HT-29 (cell line): Measurements from ENCODE around the gene DECR2. TPM values are rescaled to one million over a fixed set of nuclear protein-coding genes. Genes with fewer than 3 reads are reported as not detected.
"Not testable (repeated sequence)": the region's sequence is repeated elsewhere in the genome, so short reads cannot be mapped to it uniquely, and the experiment has no call there.

Experiments used
- DNase-seq: peaks from one replicate; pipeline ENCODE4 v3.0.0-alpha.2; 2015; ENCODE audit warnings: low spot score
- total RNA-seq: library from RNA; depleted of rRNA; stranded (reverse); fragments of >200 nt; shearing (Covaris generic); gene quantifications from 2 replicates; pipeline ENCODE4 v1.2.3, GENCODE V29; 2014

The DECR2 gene
- total RNA-seq, 1 experiment from 2014 or later: 25.2 TPM

- DNase-seq: no peak
Measured at GRCh38 chr16:366476-366875, 35.2 kb upstream of the DECR2 start.

- DNase-seq: no peak
Measured at GRCh38 chr16:367333-367903, 34.3 kb upstream of the DECR2 start.

- DNase-seq: no peak
Measured at GRCh38 chr16:368388-369158, 33.1 kb upstream of the DECR2 start.

GRCh38 chr16:369275-369865, 32.3 kb upstream of the DECR2 start:
- no peak for DNase-seq

- no peak for DNase-seq
Measured at GRCh38 chr16:369866-370436, 31.7 kb upstream of the DECR2 start.

GRCh38 chr16:370443-370842, 31.2 kb upstream of the DECR2 start, which contains the start of gene MRPL28:
TSS of gene MRPL28 (minus strand) at chr16:370538. CDS start at chr16:370218, 320 bp downstream.
- peak; percentile 94 for DNase-seq

- no peak for DNase-seq
Measured at GRCh38 chr16:370979-371514, 30.6 kb upstream of the DECR2 start.

GRCh38 chr16:371515-372301, 30.0 kb upstream of the DECR2 start:
- DNase-seq: no peak

- no peak for DNase-seq
Measured at GRCh38 chr16:372302-372983, 29.2 kb upstream of the DECR2 start.

- no peak for DNase-seq
Measured at GRCh38 chr16:373020-373598, 28.6 kb upstream of the DECR2 start.

GRCh38 chr16:373848-374615, 27.7 kb upstream of the DECR2 start:
- no peak for DNase-seq

GRCh38 chr16:374616-374926, 27.1 kb upstream of the DECR2 start:
- DNase-seq: no peak

- no peak for DNase-seq
Measured at GRCh38 chr16:375212-375611, 26.5 kb upstream of the DECR2 start.

- no peak for DNase-seq
Measured at GRCh38 chr16:375927-376816, 25.5 kb upstream of the DECR2 start.

GRCh38 chr16:376817-377418, 24.8 kb upstream of the DECR2 start:
- DNase-seq: no peak

GRCh38 chr16:377419-377951, 24.2 kb upstream of the DECR2 start:
- no peak for DNase-seq

GRCh38 chr16:378113-378820, 23.4 kb upstream of the DECR2 start:
- DNase-seq: not testable (repeated sequence)

GRCh38 chr16:378821-379182, 22.9 kb upstream of the DECR2 start:
- no peak for DNase-seq
